Stimulated activated CD4-positive, alpha-beta T cell treated with anti-CD3 and anti-CD28 coated beads, Interleukin-12 subunit alpha, Interleukin-12 subunit beta, amount 100 ng/mL, for 48 hours (primary cell): ENCODE measurements around the gene EVC.
"Not testable (repeated sequence)": the region's sequence is repeated elsewhere in the genome, so short reads cannot be mapped to it uniquely, and the experiment has no call there.

Source experiments
- DNase-seq, 3 donors: peaks; one replicate each; pipeline ENCODE4 v3.0.0-alpha.2; 2020; ENCODE audit warnings: low read depth in 2 of 3, low spot score in 1 of 3

Gene EVC

DNA sequence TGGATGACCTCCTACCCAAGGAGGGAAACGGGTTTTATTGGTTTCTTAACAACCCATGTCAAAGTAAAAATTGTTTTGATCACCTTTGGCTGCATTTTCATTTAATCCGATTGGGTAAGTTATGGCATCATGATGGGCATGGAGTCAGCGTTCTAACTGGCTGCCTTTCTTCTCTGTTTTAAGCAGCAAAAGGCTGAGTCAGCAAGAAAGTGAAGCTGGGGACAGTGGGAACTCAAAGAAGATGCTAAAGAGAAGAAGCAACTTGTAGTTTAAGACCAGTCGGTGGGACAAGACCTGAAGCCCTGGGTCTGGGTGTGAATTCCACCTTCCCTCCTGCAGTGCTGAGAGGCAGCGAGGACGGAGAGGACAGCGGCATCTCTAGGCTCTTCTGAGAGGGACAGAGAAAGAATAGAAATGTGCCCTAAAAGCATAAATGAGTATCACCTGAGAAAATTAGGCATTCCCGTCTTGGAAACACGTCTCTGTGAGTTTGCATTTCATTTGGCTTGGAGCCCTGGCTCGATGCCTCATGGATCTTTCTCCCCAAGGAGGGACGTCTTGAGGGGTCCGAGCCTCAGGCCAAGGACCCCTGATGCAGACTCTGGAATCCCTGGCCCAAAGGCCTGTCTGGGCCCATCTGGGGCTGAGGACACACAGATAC is 99.9 kb downstream of the EVC start:
- no peak for DNase-seq

- DNase-seq: not testable (repeated sequence)
Observed at GRCh38 chr4:5812057-5812456, 101.1 kb downstream of the EVC start.

DNA sequence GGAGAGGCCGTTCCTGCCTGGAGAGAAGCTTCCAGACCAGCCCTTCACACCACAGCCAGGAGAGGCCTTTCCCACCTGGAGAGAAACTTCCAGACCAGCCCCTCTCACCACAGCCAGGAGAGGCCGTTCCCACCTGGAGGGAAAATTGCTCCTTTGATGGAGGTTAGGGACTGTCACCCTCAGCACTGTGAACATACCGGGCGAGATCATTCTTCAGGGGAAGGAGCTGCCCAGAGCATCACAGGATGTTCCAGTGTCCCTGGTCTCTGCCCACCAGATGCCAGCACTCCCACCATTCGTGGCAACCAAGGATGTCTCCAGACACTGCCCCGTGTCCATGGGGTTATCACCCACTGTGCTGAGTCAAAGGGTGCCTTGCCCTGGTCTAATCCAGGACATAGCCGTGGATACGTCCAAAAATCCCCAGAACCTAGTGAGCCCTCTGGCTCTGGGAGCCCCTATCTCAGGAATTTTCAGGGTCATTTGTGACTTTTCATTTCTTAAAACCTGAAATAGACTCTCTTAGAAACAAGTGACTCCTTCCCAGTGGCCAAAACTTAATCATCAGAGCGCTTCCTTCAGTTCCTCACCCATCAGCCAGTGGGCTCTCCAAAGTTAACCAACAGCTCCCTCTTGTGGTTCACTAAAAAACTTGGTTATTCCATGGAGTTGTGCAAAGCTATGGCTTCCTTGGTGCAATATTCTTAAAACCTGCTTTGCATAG is 101.7 kb downstream of the EVC start:
- peak in 1 of 3 donors; percentile 24 for DNase-seq

DNA sequence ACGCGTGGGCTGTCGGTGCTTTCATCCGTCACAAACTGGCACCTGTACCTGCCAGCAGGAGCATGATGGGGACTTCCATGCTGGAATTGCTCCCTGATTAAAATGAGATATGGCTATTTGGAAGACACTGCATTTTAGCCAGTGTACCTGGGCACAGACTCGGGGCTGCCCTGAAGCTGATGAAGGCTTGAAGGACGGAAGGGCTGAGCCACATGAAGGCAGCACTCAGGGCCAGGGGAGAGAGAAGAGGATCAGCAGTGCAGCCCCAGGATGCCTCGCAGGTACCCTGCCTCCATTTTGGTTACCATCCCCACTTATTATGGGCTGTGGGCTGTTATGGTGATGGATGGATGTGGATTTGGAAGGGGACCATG is 102.9 kb downstream of the EVC start:
- DNase-seq: no peak

DNA sequence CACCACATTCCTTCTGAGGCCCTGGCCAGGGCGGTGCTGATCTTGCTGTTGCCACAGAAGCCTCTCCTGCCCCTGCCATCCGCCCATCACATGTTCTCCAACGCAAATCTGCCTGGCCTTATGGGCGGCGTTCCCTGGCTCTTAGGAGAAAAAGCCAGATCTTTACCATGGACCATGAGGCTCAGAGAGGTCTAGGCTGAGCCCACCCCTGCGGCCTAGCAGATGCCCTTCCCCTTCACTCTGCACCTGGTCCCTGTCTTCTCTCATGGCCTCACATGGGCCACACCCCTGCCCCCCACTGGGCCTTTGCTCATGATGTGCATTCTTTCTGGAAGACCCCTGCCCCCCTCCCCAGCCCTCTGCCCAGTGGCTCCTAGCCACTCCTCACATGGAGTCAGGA is 103.4 kb downstream of the EVC start:
- DNase-seq: no peak

DNA sequence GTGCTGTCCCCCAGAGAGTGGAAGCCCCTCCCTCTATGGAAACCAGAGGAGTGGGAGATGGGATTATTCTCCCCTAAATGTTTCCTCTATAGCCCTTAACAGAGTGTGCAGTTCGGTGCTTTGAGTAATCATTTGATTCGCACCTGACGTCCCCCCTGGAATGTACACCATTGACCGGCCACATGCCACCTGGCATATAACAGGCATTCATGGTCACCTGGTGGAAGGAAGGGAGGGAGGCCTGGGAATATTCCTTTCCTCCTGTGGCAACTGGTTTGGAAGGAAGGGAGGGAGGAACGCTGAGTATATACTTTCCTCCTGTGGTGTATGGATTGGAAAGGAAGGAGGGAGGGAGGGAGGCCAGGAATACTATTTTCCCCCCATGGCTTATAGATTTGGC is 104.6 kb downstream of the EVC start:
- no peak for DNase-seq

GRCh38 chr4:5816101-5816500 is 105.1 kb downstream of the EVC start:
- no peak for DNase-seq

DNA sequence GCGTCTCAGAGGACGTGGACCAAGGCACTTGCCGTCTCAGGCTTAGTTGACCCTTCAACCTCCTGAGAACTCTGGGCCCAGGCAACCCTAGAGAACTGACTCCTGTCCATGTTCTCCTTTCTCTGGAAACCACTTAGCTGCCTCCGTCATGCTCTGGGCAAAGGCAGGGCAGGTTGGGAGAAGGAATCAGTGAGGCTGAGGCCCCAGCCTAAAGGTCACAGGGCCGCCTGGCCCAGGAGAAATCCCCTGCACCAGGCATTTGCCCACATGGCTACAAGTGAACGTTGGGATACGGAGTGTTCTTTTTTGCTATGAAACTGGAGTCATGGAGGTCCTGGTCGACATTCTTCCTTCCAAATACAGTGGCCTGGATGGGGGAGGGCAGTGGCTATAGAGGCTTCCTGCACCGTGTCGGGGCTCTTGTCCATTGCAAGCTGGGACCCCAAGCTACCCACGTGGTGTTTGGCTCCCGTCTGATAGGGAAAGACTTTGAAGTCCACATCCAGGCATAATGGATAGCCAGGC is 105.9 kb downstream of the EVC start:
- DNase-seq: no peak

DNA sequence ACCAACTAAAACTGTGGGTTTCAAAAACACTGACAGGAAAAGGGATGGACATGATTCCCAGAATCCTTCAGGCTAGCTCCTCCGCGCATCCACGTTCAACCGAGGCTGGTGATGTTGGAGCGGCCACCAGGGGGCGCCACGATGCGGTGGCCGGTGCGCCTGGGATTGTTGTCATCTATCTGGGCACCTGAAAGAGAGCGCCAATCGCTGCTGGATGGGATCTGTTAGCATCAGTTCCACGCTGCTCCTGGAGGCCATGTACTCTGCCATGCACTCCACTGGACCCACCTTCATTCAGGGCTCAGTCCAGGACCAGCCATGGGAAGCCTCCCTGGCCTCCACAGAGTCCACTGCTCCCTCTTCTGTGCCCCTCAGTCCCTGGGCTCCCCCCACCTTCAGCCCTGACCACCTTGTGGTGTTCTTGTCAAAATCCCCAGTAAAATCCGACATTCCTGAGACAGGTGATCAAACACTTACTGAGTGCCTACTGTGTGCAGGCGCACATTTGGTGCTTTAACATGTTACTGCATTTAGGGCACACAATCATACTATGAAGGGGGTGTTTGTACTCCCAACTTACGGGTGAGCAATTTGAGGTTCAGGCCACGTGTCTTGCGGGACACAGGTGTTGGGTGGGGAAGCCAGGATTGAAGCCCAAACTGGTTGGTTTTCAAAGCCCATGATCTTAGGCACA is 110.8 kb downstream of the EVC start:
- no peak for DNase-seq

DNA sequence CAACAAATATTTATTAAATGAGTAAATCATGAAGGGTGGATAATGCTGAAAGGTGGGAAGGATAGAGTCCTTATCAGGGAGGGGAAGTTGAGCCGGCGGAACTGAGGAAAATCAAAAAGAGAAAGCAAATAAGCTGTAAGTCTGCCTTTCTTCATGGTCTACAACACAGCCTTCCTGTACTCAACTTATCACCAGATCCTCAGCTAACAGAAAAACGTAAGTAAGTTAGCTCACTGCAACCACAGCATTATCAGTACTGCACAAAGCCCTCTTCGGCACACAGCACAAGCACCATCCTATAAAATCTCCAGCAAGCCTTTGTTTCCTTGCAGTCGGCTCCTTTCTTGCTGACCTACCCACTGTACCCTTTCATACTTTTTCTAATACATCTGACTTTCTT is 111.6 kb downstream of the EVC start:
- DNase-seq: no peak

DNA sequence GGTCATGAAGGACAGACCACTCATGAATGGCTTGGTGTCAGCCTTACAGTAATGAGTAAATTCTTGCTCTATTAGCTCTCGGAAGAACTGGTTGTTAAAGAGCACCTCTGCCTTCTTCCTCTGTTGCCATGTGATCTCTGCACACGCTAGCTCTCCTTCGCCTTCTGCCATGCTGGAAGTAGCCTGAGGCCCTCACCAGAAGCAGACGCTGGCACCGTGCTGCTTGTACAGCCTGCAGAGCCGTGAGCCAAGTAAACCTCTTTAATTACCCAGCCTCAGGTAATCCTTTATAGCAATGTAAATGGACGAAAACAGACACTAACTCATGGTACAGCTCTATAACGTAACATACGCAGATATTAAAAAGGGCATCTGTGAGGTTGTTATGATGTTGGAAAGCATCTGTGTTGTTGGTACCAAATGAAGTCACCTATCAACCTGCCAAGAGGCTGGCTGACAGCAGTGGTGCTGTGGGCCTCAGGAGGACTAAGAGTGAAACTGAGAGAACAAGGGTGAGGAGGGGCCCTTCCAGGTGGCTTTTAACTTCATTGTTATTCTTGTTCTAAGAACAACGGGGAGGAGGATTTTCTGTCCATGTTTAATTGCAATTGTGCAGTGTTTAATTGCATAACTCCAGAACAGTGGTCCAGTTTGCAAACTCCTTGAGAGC is 112.7 kb downstream of the EVC start:
- no peak for DNase-seq

DNA sequence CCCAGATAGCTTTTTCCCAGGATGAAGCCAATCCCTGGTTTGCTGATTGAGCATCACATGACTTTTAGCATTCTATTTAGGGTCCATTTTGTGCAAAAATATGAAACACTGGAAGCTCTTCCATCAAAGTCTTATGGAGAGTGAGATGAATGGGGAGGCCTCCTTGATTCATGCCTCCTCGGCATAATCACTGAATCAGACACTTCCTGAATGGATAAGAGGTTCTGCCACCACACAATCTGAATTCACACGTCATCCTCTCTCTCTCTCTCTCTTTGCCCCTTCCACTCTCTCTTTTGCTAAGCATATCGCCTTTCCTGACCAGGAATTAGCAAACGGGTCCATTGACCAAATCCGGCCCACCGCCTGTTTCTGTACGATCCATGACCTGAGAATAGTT is 113.2 kb downstream of the EVC start:
- DNase-seq: no peak

DNA sequence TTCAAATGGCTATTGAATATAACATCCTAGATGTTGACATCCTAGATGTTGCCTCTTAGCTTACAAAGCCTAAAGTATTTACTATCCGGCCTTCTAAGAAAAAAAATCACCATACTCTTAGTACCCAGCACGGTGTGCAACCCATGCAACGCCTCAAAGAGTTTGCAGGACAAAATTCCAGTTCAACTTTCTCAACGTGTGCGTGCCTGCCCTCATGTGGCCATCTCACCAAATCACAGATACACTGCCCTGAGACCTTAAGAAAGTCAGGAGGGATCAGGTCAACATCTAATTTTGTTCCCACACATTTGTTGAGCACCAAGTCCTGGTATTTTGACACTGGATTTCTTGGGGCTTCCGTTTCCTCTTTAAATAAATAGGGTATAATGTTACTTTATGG is 113.6 kb downstream of the EVC start:
- DNase-seq: no peak

- no peak for DNase-seq
Observed at GRCh38 chr4:5825321-5826041, 114.5 kb downstream of the EVC start.

- DNase-seq: no peak
Observed at GRCh38 chr4:5826437-5827107, 115.6 kb downstream of the EVC start.

- no peak for DNase-seq
Observed at GRCh38 chr4:5827108-5828004, 116.4 kb downstream of the EVC start.

DNA sequence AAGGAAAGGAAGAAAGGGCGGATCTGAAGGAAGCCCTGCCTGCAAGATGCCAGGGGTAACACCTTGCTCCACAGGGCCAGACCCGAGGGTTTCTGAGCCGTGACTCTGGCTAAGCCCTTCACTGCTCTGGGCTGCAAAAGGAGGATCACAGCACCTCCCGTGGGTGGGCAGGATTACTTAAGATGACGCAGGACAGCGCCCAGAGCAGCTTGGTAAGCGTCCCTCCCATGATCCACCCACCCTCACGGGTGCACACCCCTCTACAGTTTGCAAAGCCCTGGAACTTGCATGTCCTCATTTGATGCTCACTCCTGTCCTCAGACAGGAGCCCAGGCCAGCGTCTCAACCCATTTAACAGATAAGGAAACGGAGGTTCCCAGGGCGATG is 117.0 kb downstream of the EVC start:
- DNase-seq: no peak

DNA sequence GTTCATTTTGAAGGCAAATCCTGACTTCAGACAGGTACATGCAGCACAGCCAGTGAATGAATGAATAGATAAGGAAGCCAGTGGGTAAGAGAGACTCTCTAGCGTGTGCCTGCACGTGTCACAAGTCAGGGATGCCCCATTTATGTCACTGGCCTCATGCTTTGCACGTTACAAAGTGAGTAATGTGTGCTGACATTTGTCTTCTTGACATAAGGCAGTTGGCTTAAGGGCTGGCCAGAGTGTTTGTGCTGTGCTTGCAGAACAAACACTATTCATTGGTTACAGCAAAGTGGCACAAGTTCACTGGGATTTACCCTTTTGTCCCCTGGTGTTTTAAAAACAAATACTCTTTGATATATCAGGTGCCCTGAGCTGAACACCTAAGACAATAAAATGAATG is 125.9 kb downstream of the EVC start:
- no peak for DNase-seq

DNA sequence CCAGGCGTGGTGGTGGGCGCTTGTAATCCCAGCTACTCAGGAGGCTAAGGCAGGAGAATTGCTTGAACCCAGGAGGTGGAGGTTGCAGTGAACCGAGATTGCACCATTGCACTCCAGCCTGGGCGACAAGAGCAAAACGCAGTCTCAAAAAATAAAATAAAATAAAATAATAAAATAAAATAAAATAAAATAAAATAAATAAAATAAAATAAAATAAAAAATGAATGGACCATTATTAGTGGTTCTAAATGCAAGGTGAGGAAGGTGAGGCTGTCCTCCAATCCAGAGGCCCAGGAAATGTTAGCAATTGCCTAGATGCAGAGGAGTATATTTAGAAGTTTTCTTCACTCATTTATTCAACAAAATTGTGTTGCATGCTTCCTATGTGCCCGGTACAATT is 126.5 kb downstream of the EVC start:
- not testable (repeated sequence) for DNase-seq
